Measurements from ENCODE around the gene GALNT6. TPM values are rescaled to one million over a fixed set of nuclear protein-coding genes. Genes with fewer than 3 reads are reported as not detected.

Gene GALNT6
- total and polyA plus RNA-seq, 9 of the 15 experiments (the other 6 are each of a cell fraction or from before 2014, with no cell fraction given): 1.5 to 8.6 (median 5.1) TPM

DNA sequence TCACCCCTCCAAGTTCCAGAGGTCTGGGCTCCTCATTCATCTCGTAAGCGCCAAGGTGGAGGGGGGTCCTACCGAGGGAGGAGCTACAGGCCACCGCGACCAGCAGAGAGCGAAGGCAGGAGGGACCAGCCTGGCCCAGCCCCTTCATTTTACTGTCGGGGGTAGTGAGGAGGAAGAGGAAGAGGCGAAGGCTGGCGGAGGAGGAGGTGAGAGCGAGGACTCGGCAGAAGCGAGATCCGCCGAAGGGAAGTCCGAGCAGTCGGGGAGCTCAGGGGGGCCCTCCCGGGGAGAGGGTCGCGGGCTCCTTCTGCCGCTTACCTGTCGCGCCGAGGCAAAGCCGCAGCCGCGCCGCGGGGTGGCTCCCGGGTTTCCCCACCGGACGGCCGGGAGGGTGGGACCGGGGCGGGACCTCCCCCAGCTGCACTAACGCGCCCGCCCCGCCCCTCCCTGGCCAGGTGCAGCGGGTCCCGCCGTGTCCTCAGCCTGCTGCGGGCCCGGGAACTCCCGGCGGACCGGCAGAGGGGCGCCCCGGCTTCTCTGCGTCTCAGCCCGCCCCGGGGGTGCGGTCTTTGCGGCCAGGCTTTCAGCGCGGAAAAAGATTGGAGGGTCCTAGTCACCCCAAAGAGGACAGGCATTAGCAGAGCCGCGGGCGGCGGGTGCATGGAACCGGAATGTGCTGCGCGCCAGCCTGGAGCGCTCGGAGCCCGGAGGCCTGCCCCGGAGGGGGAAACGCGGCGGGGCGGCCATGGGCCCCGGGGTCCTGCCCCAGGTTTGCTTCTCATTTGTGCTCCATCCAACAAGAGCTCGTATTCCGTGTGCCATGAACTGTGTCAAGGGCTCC, at the start of gene GALNT6 (continued):
- peak; percentile 5 for TF ChIP-seq CTCFL (IDR thresholded peaks at IDR 0.05; ENCODE audit: borderline replicate concordance, insufficient read depth, low read depth, low read length, poor library complexity, severe bottlenecking)
- TF ChIP-seq EP400 (IDR thresholded peaks at IDR 0.05): peak; percentile 11; the same call in 1 of the 2 replicates
- no peak for TF ChIP-seq KLF6 (CRISPR knock-in tag; IDR thresholded peaks at IDR 0.05; ENCODE audit: borderline replicate concordance)

GRCh38 chr12:51439330-51439729, 48.1 kb upstream of the GALNT6 start:
- Histone ChIP-seq H3K9me3 (replicated peaks; ENCODE audit: control insufficient read depth, insufficient read depth, low read depth, low read length) (no peaks in the 10 kb centered on the region), H4K20me1 (replicated peaks; ENCODE audit: control insufficient read depth, insufficient read depth, low read length) (no peaks in the 10 kb centered on the region), H3K4me2 (ENCODE audit: insufficient read depth, low read length) (no peak overlapping the region), H2AFZ (ENCODE audit: low read depth, low read length) (no peak overlapping the region), H3K9ac (ENCODE audit: insufficient read depth in 1 of 2, low read depth in 2 of 2, low read length in 2 of 2) (no peak overlapping the region), H3K79me2 (ENCODE audit: control insufficient read depth, insufficient read depth, low read length) (no peaks in the 10 kb centered on the region), H3K36me3 (ENCODE audit: control insufficient read depth, insufficient read depth, low read length) (no peaks in the 10 kb centered on the region), H3K27ac (ENCODE audit: extremely low read depth, low read depth, low read length) (no peak overlapping the region), H3K9me1 (ENCODE audit: control insufficient read depth, insufficient read depth, low read length) (no peaks in the 10 kb centered on the region), H3K4me3 (no peak overlapping the region), H3K4me1 (replicated peaks in 1 of 2; ENCODE audit: control insufficient read depth in 2 of 2, insufficient read depth in 2 of 2, low read length in 2 of 2) (no peaks in the 10 kb centered on the region), H3K27me3 (ENCODE audit: control insufficient read depth in 2 of 2, insufficient read depth in 2 of 2, low read length in 2 of 2) (peaks cover 0 to 4% of the 10 kb centered on the region in 2 experiments; a peak in 2 of 5 replicates)
- CTCF ChIA-PET (ENCODE audit: low intra/inter-chr PET ratio): no interaction called here
- WGBS (ENCODE audit: insufficient coverage, low coverage, missing lambda C conversion rate): 0% methylated on average over 2 of the region's 2 CpGs
- POLR2A ChIA-PET: interaction anchor here (0.6 kb wide), 1 partner anchor 437 kb away, joined by 4 read pairs; no protein-coding TSS in a partner anchor
- DNase-seq (ENCODE audit: extremely low read depth in 1 of 4, low spot score in 3 of 4) (no peak), ATAC-seq (no peak), FAIRE-seq (no peak)
- intact Hi-C loops (cut with micrococcal nuclease): no loop called here
- no TSS peak for BruUV-seq (replicated peaks)
- in situ Hi-C loops (cut with MboI): no loop called here
- TF ChIP-seq, protein P1, sequence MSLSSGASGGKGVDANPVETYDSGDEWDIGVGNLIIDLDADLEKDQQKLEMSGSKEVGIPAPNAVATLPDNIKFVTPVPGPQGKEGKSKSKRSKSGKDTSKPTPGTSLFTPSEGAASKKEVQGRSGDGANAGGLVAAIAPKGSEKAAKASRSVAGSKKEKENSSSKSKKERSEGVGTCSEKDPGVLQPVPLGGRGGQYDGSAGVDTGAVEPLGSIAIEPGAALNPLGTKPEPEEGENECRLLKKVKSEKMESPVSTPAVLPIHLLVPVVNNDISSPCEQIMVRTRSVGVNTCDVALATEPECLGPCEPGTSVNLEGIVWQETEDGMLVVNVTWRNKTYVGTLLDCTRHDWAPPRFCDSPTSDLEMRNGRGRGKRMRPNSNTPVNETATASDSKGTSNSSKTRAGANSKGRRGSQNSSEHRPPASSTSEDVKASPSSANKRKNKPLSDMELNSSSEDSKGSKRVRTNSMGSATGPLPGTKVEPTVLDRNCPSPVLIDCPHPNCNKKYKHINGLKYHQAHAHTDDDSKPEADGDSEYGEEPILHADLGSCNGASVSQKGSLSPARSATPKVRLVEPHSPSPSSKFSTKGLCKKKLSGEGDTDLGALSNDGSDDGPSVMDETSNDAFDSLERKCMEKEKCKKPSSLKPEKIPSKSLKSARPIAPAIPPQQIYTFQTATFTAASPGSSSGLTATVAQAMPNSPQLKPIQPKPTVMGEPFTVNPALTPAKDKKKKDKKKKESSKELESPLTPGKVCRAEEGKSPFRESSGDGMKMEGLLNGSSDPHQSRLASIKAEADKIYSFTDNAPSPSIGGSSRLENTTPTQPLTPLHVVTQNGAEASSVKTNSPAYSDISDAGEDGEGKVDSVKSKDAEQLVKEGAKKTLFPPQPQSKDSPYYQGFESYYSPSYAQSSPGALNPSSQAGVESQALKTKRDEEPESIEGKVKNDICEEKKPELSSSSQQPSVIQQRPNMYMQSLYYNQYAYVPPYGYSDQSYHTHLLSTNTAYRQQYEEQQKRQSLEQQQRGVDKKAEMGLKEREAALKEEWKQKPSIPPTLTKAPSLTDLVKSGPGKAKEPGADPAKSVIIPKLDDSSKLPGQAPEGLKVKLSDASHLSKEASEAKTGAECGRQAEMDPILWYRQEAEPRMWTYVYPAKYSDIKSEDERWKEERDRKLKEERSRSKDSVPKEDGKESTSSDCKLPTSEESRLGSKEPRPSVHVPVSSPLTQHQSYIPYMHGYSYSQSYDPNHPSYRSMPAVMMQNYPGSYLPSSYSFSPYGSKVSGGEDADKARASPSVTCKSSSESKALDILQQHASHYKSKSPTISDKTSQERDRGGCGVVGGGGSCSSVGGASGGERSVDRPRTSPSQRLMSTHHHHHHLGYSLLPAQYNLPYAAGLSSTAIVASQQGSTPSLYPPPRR (CRISPR knock-in tag; IDR thresholded peaks at IDR 0.05; ENCODE audit: borderline replicate concordance): no peak
- no peak for TF ChIP-seq FUS (optimal IDR thresholded peaks at IDR 0.05; ENCODE audit: low read depth, low read length)
- TF ChIP-seq POLR2H (tag; IDR thresholded peaks at IDR 0.05; ENCODE audit: low read depth): no peak
- TF ChIP-seq NEUROD1 (IDR thresholded peaks at IDR 0.05; ENCODE audit: borderline replicate concordance, low read depth, low read length, partially characterized antibody): no peak
- no peak for TF ChIP-seq ZNF239 (CRISPR knock-in tag; IDR thresholded peaks at IDR 0.05)
- TF ChIP-seq MBD1 (CRISPR knock-in tag; IDR thresholded peaks at IDR 0.05): no peak
- TF ChIP-seq MIER1 (IDR thresholded peaks at IDR 0.05; ENCODE audit: low read depth): no peak
